Rectal smooth muscle tissue (tissue), 1 donor: ENCODE results near the gene GH2.

Source experiments
- H3K27ac ChIP-seq: one replicate; pipeline ENCODE4 v1.7.0; 2013; ENCODE audit warnings: low read depth, low read length, inconsistent platforms
- H3K27me3 ChIP-seq: one replicate; pipeline ENCODE4 v1.7.0; 2013; ENCODE audit warnings: low read length; ENCODE audit not compliant: control insufficient read depth, insufficient read depth
- H3K36me3 ChIP-seq: one replicate; pipeline ENCODE4 v1.7.0; 2013; ENCODE audit warnings: low read length; ENCODE audit not compliant: control insufficient read depth, insufficient read depth
- H3K4me1 ChIP-seq: one replicate; pipeline ENCODE4 v1.7.0; 2013; ENCODE audit warnings: low read length; ENCODE audit not compliant: control insufficient read depth, insufficient read depth
- H3K4me3 ChIP-seq: one replicate; pipeline ENCODE4 v1.7.0; 2013; ENCODE audit warnings: low read length
- H3K9ac ChIP-seq: one replicate; pipeline ENCODE4 v1.7.0; 2013; ENCODE audit warnings: low read length

GH2 gene

GRCh38 chr17:63832014-63832413 lies 49.7 kb downstream of the GH2 start:
- Histone ChIP-seq H3K4me3 (no peak overlapping the region), H3K4me1 (peaks cover 10% of the 10 kb centered on the region), H3K9ac (no peak overlapping the region), H3K27me3 (no peaks in the 10 kb centered on the region), H3K36me3 (peaks cover 55% of the 10 kb centered on the region), H3K27ac (no peak overlapping the region)

- Histone ChIP-seq H3K9ac (no peak overlapping the region), H3K4me1 (peaks cover 10% of the 10 kb centered on the region), H3K4me3 (no peak overlapping the region), H3K27me3 (no peaks in the 10 kb centered on the region), H3K36me3 (peaks cover 53% of the 10 kb centered on the region), H3K27ac (no peak overlapping the region)
Observed at GRCh38 chr17:63831505-63831904, 50.2 kb downstream of the GH2 start.

GRCh38 chr17:63830904-63831491 lies 50.7 kb downstream of the GH2 start:
- Histone ChIP-seq H3K27me3 (no peaks in the 10 kb centered on the region), H3K4me1 (peaks cover 14% of the 10 kb centered on the region), H3K9ac (no peak overlapping the region), H3K36me3 (peaks cover 53% of the 10 kb centered on the region), H3K4me3 (no peak overlapping the region), H3K27ac (no peak overlapping the region)

GRCh38 chr17:63830278-63830677 lies 51.5 kb downstream of the GH2 start:
- Histone ChIP-seq H3K27me3 (no peaks in the 10 kb centered on the region), H3K4me3 (no peak overlapping the region), H3K4me1 (peaks cover 17% of the 10 kb centered on the region), H3K9ac (no peak overlapping the region), H3K27ac (no peak overlapping the region), H3K36me3 (peaks cover 57% of the 10 kb centered on the region)
